Stomach (tissue), 9 donors: ENCODE data around the gene VPS8. TPM values are rescaled to one million over a fixed set of nuclear protein-coding genes. Genes with fewer than 3 reads are reported as not detected.

ENCODE experiments used
- DNase-seq, 2 donors: peaks; one replicate each; pipeline versions ENCODE4 v3.0.0 to v3.0.0-alpha.2; 2013 to 2019
- H3K27ac ChIP-seq, 5 donors: fragments of 200-600 bp in 4 of 5; sonication (generic) in 4 of 5; one replicate each; pipeline ENCODE4 v1.5.1; 2013 to 2019; ENCODE audit warnings: mild to moderate bottlenecking in 1 of 5, moderate library complexity in 1 of 5
- H3K27me3 ChIP-seq, 3 donors: fragments of 200-600 bp; sonication (generic); one replicate each; pipeline ENCODE4 v1.5.1; 2017 to 2019; ENCODE audit warnings: mixed run types in 1 of 3
- H3K36me3 ChIP-seq, 4 donors: fragments of 200-600 bp; sonication (generic); 1 replicate in 3 of 4; 2 replicates in 1 of 4; pipeline ENCODE4 v1.5.1; 2016 to 2019
- H3K4me1 ChIP-seq, 4 donors: fragments of 200-600 bp; sonication (generic); one replicate each; pipeline ENCODE4 v1.5.1; 2016 to 2019
- H3K4me3 ChIP-seq, 4 donors: fragments of 200-600 bp; sonication (generic) in 3 of 4; one replicate each; pipeline ENCODE4 v1.5.1; 2016 to 2019; ENCODE audit warnings: mild to moderate bottlenecking in 1 of 4
- H3K9me3 ChIP-seq, 4 donors: fragments of 200-600 bp; sonication (generic); one replicate each; pipeline ENCODE4 v1.5.1; 2016 to 2019
- EP300 ChIP-seq: sonication (generic); formaldehyde crosslinking; IDR thresholded peaks from one replicate; pipeline ENCODE4 v1.6.1; 2017; ENCODE audit warnings: antibody characterized with exemption
- POLR2A ChIP-seq, 4 donors: fragments of 450-650 bp; IDR thresholded peaks; one replicate each; pipeline ENCODE4 v1.6.1; 2016; ENCODE audit warnings: antibody characterized with exemption in 4 of 4, control low read depth in 2 of 4, mild to moderate bottlenecking in 1 of 4, moderate library complexity in 1 of 4
- POLR2AphosphoS5 ChIP-seq, 3 donors: sonication (generic); formaldehyde crosslinking; IDR thresholded peaks; one replicate each; pipeline ENCODE4 v1.6.1; 2016; ENCODE audit warnings: antibody characterized with exemption in 3 of 3
- WGBS, 5 donors: extraction: QIAGEN DNeasy Blood & Tissue Kit in 3 of 5; methylation state at CpG; one replicate each; pipeline versions ENCODE4 v1.1.5 to v1.1.7; 2013 to 2018; 5-methylcytosine and 5-hydroxymethylcytosine counted together
- intact Hi-C: fragments of 100-400 bp; cut with DNase I; formaldehyde crosslinking; loops from one replicate; pipeline ENCODE4 v1.15.1; 2023; ENCODE audit warnings: low total_unique reads
- polyA plus RNA-seq, 3 donors: library from polyadenylated mRNA; stranded (reverse); fragments of 200-250 nt; gene quantifications; one replicate each; pipeline ENCODE4 v1.2.3, GENCODE V29; 2013
- total RNA-seq, 5 donors: library from RNA; depleted of rRNA; stranded (reverse); fragments of >200 nt; gene quantifications; one replicate each; pipeline versions ENCODE4 v1.1.0 to v1.2.3, GENCODE V29; 2014 to 2016
- TF ChIP-seq, protein P1 (sequence below), 7 experiments: fragments of 450-650 bp in 4 of 7; fragments of 200-600 bp in 3 of 7; sonication (generic) in 3 of 7; IDR thresholded peaks; one replicate each; pipeline ENCODE4 v1.5.1; 2016 to 2019; ENCODE audit warnings: antibody characterized with exemption in 7 of 7, control low read depth in 2 of 7, mild to moderate bottlenecking in 1 of 7
- donor health status: healthy with polysubstance abuse.
- donor health status: Bipolar disorder and iron deficiency.
- donor health status: healthy.

The VPS8 gene
- total and polyA plus RNA-seq, 8 donors = 7.5 to 126 (median 37.5) TPM

DNA sequence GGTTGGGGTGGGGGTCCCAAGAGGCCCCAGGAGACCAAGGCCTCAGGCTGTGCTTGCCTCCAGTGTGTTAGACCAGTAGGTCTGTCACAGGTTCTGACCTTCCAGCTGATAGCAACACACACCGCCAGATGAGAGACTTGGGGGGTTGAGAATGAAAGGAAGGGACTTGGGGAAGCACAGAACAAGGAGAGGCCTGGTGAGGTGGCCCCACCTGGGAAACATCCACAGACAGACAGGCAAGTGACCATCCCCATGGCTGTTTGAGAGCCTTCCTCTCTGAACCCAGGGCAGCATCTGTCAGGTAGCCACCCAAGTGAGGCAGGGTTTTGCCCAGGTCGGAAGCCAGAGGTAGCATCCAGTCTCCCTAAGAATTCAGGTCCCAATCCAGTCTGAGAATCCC, 35.0 kb upstream of the VPS8 start:
- DNase-seq = no peak
- Histone ChIP-seq H3K27me3 (peaks cover 0 to 19% (median 0%) of the 10 kb centered on the region in 3 donors), H3K36me3 (no peaks in the 10 kb centered on the region), H3K9me3 (no peaks in the 10 kb centered on the region), H3K4me1 (peaks cover 0 to 25% (median 17%) of the 10 kb centered on the region in 4 donors), H3K27ac (peak overlapping the region in 1 of 5 donors; percentile 0), H3K4me3 (no peak overlapping the region)
- intact Hi-C loops = no loop called here
- WGBS, 5 donors = 62 to 80% (median 71%) methylated on average over 2 of the region's 2 CpGs
- TF ChIP-seq POLR2AphosphoS5 (IDR thresholded peaks at IDR 0.05) (no peak), EP300 (no peak), POLR2A (IDR thresholded peaks at IDR 0.05) (no peak)
- TF ChIP-seq, protein P1, sequence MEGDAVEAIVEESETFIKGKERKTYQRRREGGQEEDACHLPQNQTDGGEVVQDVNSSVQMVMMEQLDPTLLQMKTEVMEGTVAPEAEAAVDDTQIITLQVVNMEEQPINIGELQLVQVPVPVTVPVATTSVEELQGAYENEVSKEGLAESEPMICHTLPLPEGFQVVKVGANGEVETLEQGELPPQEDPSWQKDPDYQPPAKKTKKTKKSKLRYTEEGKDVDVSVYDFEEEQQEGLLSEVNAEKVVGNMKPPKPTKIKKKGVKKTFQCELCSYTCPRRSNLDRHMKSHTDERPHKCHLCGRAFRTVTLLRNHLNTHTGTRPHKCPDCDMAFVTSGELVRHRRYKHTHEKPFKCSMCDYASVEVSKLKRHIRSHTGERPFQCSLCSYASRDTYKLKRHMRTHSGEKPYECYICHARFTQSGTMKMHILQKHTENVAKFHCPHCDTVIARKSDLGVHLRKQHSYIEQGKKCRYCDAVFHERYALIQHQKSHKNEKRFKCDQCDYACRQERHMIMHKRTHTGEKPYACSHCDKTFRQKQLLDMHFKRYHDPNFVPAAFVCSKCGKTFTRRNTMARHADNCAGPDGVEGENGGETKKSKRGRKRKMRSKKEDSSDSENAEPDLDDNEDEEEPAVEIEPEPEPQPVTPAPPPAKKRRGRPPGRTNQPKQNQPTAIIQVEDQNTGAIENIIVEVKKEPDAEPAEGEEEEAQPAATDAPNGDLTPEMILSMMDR (IDR thresholded peaks at IDR 0.05) = no peak

DNA sequence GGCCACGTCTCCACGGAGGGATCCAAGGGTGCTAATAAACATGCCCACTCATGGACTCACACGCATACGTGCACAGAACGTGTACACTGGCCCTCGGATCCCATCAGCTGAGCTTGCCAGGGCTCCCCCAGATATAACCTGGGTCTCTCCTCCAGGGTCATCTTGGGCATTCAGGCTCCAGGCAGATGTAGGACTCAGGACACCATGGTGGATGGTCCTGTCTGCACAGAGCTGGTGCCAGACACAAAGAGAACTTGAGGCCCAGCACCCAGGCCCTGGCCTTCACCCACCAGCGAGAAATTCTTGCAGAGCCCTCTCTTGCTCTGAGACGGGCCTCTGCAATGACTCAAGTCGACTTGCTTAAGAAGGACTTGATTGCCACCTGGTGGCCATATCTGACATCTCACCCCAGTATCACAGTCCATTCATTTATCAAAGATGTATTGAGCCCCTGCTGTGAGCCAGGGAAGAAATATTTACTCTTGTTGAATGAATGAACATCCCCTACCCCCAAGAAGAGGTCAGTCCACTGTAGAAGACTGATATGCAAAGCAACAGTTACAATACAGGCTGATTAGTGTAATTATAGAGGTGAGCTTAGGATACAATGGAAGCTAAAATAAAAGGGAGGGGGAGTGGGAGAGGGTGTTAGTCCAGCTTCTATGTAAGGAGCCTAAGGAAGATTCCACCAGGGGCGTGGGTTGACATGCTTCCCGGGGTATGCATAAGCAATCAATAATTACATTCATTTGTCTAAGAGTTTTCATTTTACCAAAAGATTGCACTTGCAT, 34.2 kb upstream of the VPS8 start:
- peak overlapping the region in 2 of 5 donors; percentile 0 to 12 for H3K27ac ChIP-seq
- no peak overlapping the region for H3K4me3 ChIP-seq
- H3K27me3 ChIP-seq = peaks cover 0 to 19% (median 0%) of the 10 kb centered on the region in 3 donors
- peak; percentile 95 to 97 for DNase-seq
- intact Hi-C loops = no loop called here
- no peak for TF ChIP-seq POLR2A (IDR thresholded peaks at IDR 0.05)
- TF ChIP-seq EP300 = no peak
- TF ChIP-seq, protein P1 (IDR thresholded peaks at IDR 0.05) = peak in 6 of 7 experiments; percentile 41 to 96 (median 84)
- TF ChIP-seq POLR2AphosphoS5 (IDR thresholded peaks at IDR 0.05) = peak in 1 of 3 donors; percentile 57
- H3K36me3 ChIP-seq = no peaks in the 10 kb centered on the region
- no peaks in the 10 kb centered on the region for H3K9me3 ChIP-seq
- WGBS, 5 donors = 15 to 29% (median 16%) methylated on average over 11 of the region's 11 CpGs
- H3K4me1 ChIP-seq = peaks cover 0 to 23% (median 14%) of the 10 kb centered on the region in 4 donors

DNA sequence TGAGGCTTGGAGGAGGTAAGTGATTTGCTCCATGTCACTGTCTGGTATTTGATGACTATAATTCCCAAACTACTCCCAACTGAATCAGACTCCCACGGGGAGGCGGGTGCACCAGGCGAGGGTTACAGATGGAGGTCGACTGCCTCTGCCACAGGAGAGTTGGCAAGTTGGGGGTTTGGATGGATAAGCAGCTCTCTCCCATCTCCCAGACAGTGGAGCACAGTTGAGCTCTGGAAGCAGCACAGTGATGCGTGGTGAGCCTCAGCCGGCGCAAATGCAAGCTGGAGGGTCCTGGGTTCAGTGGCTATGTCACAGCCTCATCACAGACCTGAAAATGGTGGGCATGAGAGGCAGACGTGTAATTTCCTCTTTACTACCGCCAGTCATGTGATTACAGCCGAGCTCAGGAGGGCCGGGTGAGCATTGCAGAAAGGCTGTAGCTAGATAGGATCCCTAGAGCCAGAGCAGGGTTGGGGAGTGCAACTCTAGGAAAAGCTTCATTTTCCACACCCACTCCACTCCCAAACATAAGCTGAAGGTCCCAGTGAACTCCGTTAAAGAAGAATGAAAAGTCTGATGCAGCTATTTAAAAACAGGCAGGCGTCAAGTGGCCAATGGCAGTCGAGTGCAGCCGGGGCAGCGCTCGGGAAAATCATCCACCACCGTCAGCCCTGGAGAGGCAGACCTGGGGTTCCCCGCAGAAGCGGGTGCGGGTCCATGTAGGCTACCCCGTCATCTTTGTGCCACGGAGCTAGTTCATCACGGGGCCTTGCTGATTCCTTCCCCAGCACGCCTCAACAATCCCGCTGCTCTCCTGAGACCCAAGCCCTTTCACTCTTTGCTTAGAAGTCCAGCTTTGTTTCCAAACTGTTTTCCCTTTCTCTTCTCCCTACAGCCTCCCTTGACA, 33.3 kb upstream of the VPS8 start:
- intact Hi-C loops = no loop called here
- DNase-seq = no peak
- H3K4me1 ChIP-seq = peaks cover 0 to 14% (median 11%) of the 10 kb centered on the region in 4 donors
- H3K27me3 ChIP-seq = peaks cover 0 to 19% (median 0%) of the 10 kb centered on the region in 3 donors
- H3K4me3 ChIP-seq = no peak overlapping the region
- 61 to 66% (median 63%) methylated on average over 24 to 26 of the region's 26 CpGs for WGBS, 5 donors
- no peaks in the 10 kb centered on the region for H3K9me3 ChIP-seq
- no peak overlapping the region for H3K27ac ChIP-seq
- H3K36me3 ChIP-seq = no peaks in the 10 kb centered on the region
- TF ChIP-seq POLR2A (IDR thresholded peaks at IDR 0.05) = no peak
- no peak for TF ChIP-seq POLR2AphosphoS5 (IDR thresholded peaks at IDR 0.05)
- TF ChIP-seq, protein P1 (IDR thresholded peaks at IDR 0.05) = no peak
- TF ChIP-seq EP300 = no peak

DNA sequence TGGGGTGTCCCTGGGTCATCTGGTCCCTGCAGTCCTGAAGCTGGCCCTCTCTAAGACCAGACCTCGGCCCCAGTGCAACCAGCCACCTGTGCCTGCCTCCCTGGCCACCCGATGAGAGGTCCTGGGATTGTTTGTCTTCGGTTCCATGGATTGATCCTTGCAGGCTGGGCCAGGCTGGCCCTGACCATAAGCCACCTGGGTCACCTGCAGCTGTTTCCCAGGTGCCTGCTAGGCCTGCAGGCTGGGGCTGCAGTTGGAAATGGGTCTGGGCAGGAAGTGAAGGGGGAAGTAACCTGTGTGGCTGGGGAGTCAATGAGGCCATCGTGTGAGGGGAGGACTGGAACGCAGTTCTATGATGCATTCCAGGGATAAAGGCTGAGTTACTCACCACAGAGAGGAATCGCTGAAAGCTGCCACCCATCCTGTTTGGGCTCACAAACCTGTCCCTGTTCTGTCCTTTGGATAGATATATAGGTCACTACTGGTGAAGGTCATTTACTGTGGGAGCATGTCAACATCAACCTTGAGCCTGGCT, 30.9 kb upstream of the VPS8 start:
- TF ChIP-seq POLR2AphosphoS5 (IDR thresholded peaks at IDR 0.05) (no peak), POLR2A (IDR thresholded peaks at IDR 0.05) (no peak), EP300 (no peak)
- TF ChIP-seq, protein P1 (IDR thresholded peaks at IDR 0.05) = no peak
- DNase-seq = no peak
- intact Hi-C loops = no loop called here
- H3K9me3 ChIP-seq = no peaks in the 10 kb centered on the region
- 71 to 81% (median 75%) methylated on average over 5 to 6 of the region's 6 CpGs for WGBS, 5 donors
- peaks cover 0 to 15% (median 12%) of the 10 kb centered on the region in 4 donors for H3K4me1 ChIP-seq
- H3K4me3 ChIP-seq = no peak overlapping the region
- H3K27ac ChIP-seq = no peak overlapping the region
- no peaks in the 10 kb centered on the region for H3K36me3 ChIP-seq
- H3K27me3 ChIP-seq = peaks cover 0 to 19% (median 0%) of the 10 kb centered on the region in 3 donors
